Adrenal gland (tissue), 5 donors: Measurements from ENCODE around the gene CTSS.

Source experiments
- POLR2A ChIP-seq, 2 donors: fragments of 450-650 bp; IDR thresholded peaks; one replicate each; pipeline ENCODE4 v1.6.1; 2017; ENCODE audit warnings: antibody characterized with exemption in 2 of 2, mild to moderate bottlenecking in 2 of 2, moderate library complexity in 1 of 2
- TF ChIP-seq, protein P1 (sequence below), 6 experiments: fragments of 450-650 bp in 4 of 6; fragments of 200-600 bp in 2 of 6; sonication (generic) in 1 of 6; IDR thresholded peaks; 1 replicate in 5 of 6; 2 replicates in 1 of 6; pipeline versions ENCODE4 v1.5.1 to v1.8.0; 2016 to 2021; ENCODE audit warnings: antibody characterized with exemption in 6 of 6, mild to moderate bottlenecking in 2 of 6, moderate library complexity in 1 of 6
- donor health status: DM: no; HTN: no; CAD: no.

DNA sequence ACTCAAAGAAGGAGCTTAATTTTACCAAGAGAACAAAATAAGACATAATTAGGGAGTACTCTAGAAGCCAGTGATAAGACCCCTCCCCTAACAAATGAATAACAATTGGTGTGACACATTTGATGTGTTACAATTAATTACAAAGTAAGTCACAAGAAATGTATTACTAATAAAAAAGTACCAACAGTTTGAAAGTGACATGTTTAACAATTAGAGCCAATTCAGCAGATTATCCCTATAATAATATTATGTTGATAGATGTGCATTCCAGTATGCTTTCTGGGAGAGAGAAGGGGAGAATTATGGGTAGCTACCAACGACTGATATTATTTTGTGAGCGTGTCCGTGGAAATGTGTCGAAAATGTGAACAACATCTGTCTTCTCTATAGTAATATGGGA lies 23.4 kb upstream of the CTSS start:
- TF ChIP-seq, protein P1, sequence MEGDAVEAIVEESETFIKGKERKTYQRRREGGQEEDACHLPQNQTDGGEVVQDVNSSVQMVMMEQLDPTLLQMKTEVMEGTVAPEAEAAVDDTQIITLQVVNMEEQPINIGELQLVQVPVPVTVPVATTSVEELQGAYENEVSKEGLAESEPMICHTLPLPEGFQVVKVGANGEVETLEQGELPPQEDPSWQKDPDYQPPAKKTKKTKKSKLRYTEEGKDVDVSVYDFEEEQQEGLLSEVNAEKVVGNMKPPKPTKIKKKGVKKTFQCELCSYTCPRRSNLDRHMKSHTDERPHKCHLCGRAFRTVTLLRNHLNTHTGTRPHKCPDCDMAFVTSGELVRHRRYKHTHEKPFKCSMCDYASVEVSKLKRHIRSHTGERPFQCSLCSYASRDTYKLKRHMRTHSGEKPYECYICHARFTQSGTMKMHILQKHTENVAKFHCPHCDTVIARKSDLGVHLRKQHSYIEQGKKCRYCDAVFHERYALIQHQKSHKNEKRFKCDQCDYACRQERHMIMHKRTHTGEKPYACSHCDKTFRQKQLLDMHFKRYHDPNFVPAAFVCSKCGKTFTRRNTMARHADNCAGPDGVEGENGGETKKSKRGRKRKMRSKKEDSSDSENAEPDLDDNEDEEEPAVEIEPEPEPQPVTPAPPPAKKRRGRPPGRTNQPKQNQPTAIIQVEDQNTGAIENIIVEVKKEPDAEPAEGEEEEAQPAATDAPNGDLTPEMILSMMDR (IDR thresholded peaks at IDR 0.05): no peak
- no peak for TF ChIP-seq POLR2A (IDR thresholded peaks at IDR 0.05)
